ENCODE measurements around the gene IMPA2. TPM values are rescaled to one million over a fixed set of nuclear protein-coding genes. Genes with fewer than 3 reads are reported as not detected.

IMPA2 gene
- total RNA-seq, 4 donors from 2014 or later, result 39.5 to 62.7 (median 43.3) TPM

GRCh38 chr18:11985586-11985985, 4.3 kb downstream of the IMPA2 start:
- no peak for TF ChIP-seq CTCF (IDR thresholded peaks at IDR 0.05; ENCODE audit: low read depth)

- no peak for TF ChIP-seq CTCF (IDR thresholded peaks at IDR 0.05; ENCODE audit: low read depth)
These were observed 4.8 kb downstream of the IMPA2 start for GRCh38 chr18:11986061-11986460.

- no peak for TF ChIP-seq CTCF (IDR thresholded peaks at IDR 0.05; ENCODE audit: low read depth)
These were observed 6.2 kb downstream of the IMPA2 start for GRCh38 chr18:11987527-11987926.

GRCh38 chr18:11989174-11989573, 7.9 kb downstream of the IMPA2 start:
- no peak for TF ChIP-seq CTCF (IDR thresholded peaks at IDR 0.05; ENCODE audit: low read depth)

GRCh38 chr18:11989966-11990380, 8.7 kb downstream of the IMPA2 start:
- no peak for TF ChIP-seq CTCF (IDR thresholded peaks at IDR 0.05; ENCODE audit: low read depth)

- no peak for TF ChIP-seq CTCF (IDR thresholded peaks at IDR 0.05; ENCODE audit: low read depth)
These were observed 9.2 kb downstream of the IMPA2 start for GRCh38 chr18:11990539-11990938.

- TF ChIP-seq CTCF (IDR thresholded peaks at IDR 0.05; ENCODE audit: low read depth), result no peak
These were observed 9.9 kb downstream of the IMPA2 start for GRCh38 chr18:11991021-11991795.
